Tibial nerve (tissue), 3 donors: ENCODE measurements around the gene DEGS1.

Source experiments
- CTCF ChIP-seq, 5 experiments: fragments of 200-600 bp in 3 of 5; fragments of 450-650 bp in 2 of 5; sonication (generic) in 3 of 5; IDR thresholded peaks; one replicate each; pipeline ENCODE4 v1.5.1; 2016 to 2019; ENCODE audit warnings: antibody characterized with exemption in 5 of 5, mild to moderate bottlenecking in 3 of 5, moderate library complexity in 2 of 5
- POLR2A ChIP-seq, 2 donors: fragments of 450-650 bp; IDR thresholded peaks; one replicate each; pipeline ENCODE4 v1.6.1; 2017; ENCODE audit warnings: antibody characterized with exemption in 2 of 2, mild to moderate bottlenecking in 2 of 2, moderate library complexity in 2 of 2

GRCh38 chr1:224219011-224219611 lies 36.1 kb downstream of the DEGS1 start:
- TF ChIP-seq POLR2A (IDR thresholded peaks at IDR 0.05) (no peak), CTCF (IDR thresholded peaks at IDR 0.05) (no peak)
